Liver (tissue), 9 donors: ENCODE data around the gene HSPB9. TPM values are rescaled to one million over a fixed set of nuclear protein-coding genes. Genes with fewer than 3 reads are reported as not detected.
A peak's percentile ranks its signal among the peaks of the same experiment; 100 is the strongest.

Experiments used
- DNase-seq: peaks from one replicate; pipeline ENCODE4 v3.0.0-alpha.2; 2017; ENCODE audit warnings: low spot score
- H3K27ac ChIP-seq, 2 donors: one replicate each; pipeline ENCODE4 v1.7.0; 2013; ENCODE audit warnings: inconsistent platforms in 2 of 2, low read length in 2 of 2, control low read depth in 1 of 2, low read depth in 1 of 2, mild to moderate bottlenecking in 1 of 2
- H3K27me3 ChIP-seq, 4 donors: one replicate each; pipeline versions ENCODE4 v1.6.1 to v1.7.0; 2013; ENCODE audit warnings: low read length in 3 of 4, inconsistent platforms in 1 of 4, mild to moderate bottlenecking in 1 of 4, moderate library complexity in 1 of 4; ENCODE audit not compliant: control insufficient read depth in 4 of 4, insufficient read depth in 4 of 4
- H3K36me3 ChIP-seq, 4 donors: one replicate each; pipeline versions ENCODE4 v1.6.1 to v1.7.0; 2013; ENCODE audit warnings: low read length in 3 of 4, mild to moderate bottlenecking in 3 of 4, low read depth in 1 of 4, moderate library complexity in 1 of 4; ENCODE audit not compliant: control insufficient read depth in 4 of 4, insufficient read depth in 3 of 4
- H3K4me1 ChIP-seq, 4 donors: one replicate each; pipeline versions ENCODE4 v1.6.1 to v1.7.0; 2013; ENCODE audit warnings: low read length in 3 of 4, mild to moderate bottlenecking in 3 of 4, moderate library complexity in 1 of 4; ENCODE audit not compliant: control insufficient read depth in 4 of 4, insufficient read depth in 4 of 4
- H3K4me3 ChIP-seq, 3 donors: one replicate each; pipeline versions ENCODE4 v1.6.1 to v1.7.0; 2013; ENCODE audit warnings: low read length in 3 of 3, control low read depth in 1 of 3, low read depth in 1 of 3, mild to moderate bottlenecking in 1 of 3
- H3K9ac ChIP-seq, 2 donors: one replicate each; pipeline ENCODE4 v1.7.0; 2013; ENCODE audit warnings: low read length in 2 of 2, mild to moderate bottlenecking in 2 of 2, moderate library complexity in 2 of 2, control low read depth in 1 of 2, low read depth in 1 of 2
- H3K9me3 ChIP-seq, 4 donors: one replicate each; pipeline versions ENCODE4 v1.6.1 to v1.7.0; 2013; ENCODE audit warnings: low read length in 3 of 4; ENCODE audit not compliant: control insufficient read depth in 4 of 4
- EGR1 ChIP-seq, 2 donors: IDR thresholded peaks; 2 replicates each; pipeline ENCODE4 v1.6.1; 2016 to 2018; ENCODE audit warnings: antibody characterized with exemption in 2 of 2, low read depth in 2 of 2
- FOXA2 ChIP-seq: IDR thresholded peaks from 2 replicates; pipeline ENCODE4 v1.6.1; 2016; ENCODE audit warnings: antibody characterized with exemption
- GABPA ChIP-seq, 2 donors: IDR thresholded peaks in 1 of 2; conservative IDR thresholded peaks in 1 of 2; 2 replicates each; pipeline ENCODE4 v1.6.1; 2016; ENCODE audit warnings: antibody characterized with exemption in 2 of 2, mild to moderate bottlenecking in 1 of 2, moderate library complexity in 1 of 2
- HNF4A ChIP-seq, 2 donors: conservative IDR thresholded peaks; 2 replicates each; pipeline ENCODE4 v1.6.1; 2016; ENCODE audit warnings: antibody characterized with exemption in 2 of 2, mild to moderate bottlenecking in 2 of 2
- HNF4G ChIP-seq: IDR thresholded peaks from 2 replicates; pipeline ENCODE4 v1.6.1; 2016; ENCODE audit warnings: antibody characterized with exemption
- NR2F2 ChIP-seq: IDR thresholded peaks from 2 replicates; pipeline ENCODE4 v1.6.1; 2016; ENCODE audit warnings: antibody characterized with exemption
- RAD21 ChIP-seq, 2 donors: IDR thresholded peaks; 2 replicates each; pipeline ENCODE4 v1.6.1; 2016; ENCODE audit warnings: antibody characterized with exemption in 2 of 2, mild to moderate bottlenecking in 2 of 2
- RXRA ChIP-seq, 2 donors: IDR thresholded peaks; 2 replicates each; pipeline ENCODE4 v1.6.1; 2017 to 2018; ENCODE audit warnings: antibody characterized with exemption in 2 of 2, mild to moderate bottlenecking in 1 of 2
- SP1 ChIP-seq: IDR thresholded peaks from 2 replicates; pipeline ENCODE4 v1.6.1; 2018; ENCODE audit warnings: antibody characterized with exemption, mild to moderate bottlenecking
- YY1 ChIP-seq: IDR thresholded peaks from 2 replicates; pipeline ENCODE4 v1.6.1; 2016; ENCODE audit warnings: antibody characterized with exemption, mild to moderate bottlenecking
- WGBS: extraction: QIAGEN DNeasy Blood & Tissue Kit; methylation state at CpG from one replicate; pipeline ENCODE4 v1.1.7; 2013; 5-methylcytosine and 5-hydroxymethylcytosine counted together
- polyA plus RNA-seq, 2 donors: library from polyadenylated mRNA; stranded (reverse) in 1 of 2; unstranded in 1 of 2; fragments of 200-250 nt in 1 of 2; fragments of >200 nt in 1 of 2; fragmentation: Nextera tagmentation in 1 of 2; extraction: Ambion mirVana in 1 of 2; gene quantifications; one replicate each; pipeline versions ENCODE4 v1.2.1 to v1.2.3, GENCODE V29; 2013 to 2015
- total RNA-seq, 2 donors: library from RNA; depleted of rRNA; stranded (reverse); fragments of >200 nt; gene quantifications; one replicate each; pipeline ENCODE4 v1.2.3, GENCODE V29; 2014
- TF ChIP-seq, protein P1 (sequence below): IDR thresholded peaks from 2 replicates; pipeline ENCODE4 v1.6.1; 2016; ENCODE audit warnings: antibody characterized with exemption, mild to moderate bottlenecking
- TF ChIP-seq, protein P2 (sequence below): IDR thresholded peaks from 2 replicates; pipeline ENCODE4 v1.6.1; 2016; ENCODE audit warnings: antibody characterized with exemption
- TF ChIP-seq, protein P3 (sequence below): IDR thresholded peaks from 2 replicates; pipeline ENCODE4 v1.6.1; 2016; ENCODE audit warnings: antibody characterized with exemption
- TF ChIP-seq, protein P4 (sequence below): IDR thresholded peaks from 2 replicates; pipeline ENCODE4 v1.6.1; 2016; ENCODE audit warnings: antibody characterized with exemption
- TF ChIP-seq, protein P5 (sequence below): fragments of 150-350 bp; IDR thresholded peaks from 2 replicates; pipeline ENCODE4 v1.5.1; 2017; ENCODE audit warnings: improper control_type of control experiment, low read depth, low read length; ENCODE audit not compliant: missing input control
- donor health status: healthy.
- donor health status: healthy.
- donor health status: healthy.
- donor health status: healthy.
- donor health status: healthy.

HSPB9 gene
- total and polyA plus RNA-seq, 4 donors, result 0.17 to 4.0 (median 0.56) TPM

DNA sequence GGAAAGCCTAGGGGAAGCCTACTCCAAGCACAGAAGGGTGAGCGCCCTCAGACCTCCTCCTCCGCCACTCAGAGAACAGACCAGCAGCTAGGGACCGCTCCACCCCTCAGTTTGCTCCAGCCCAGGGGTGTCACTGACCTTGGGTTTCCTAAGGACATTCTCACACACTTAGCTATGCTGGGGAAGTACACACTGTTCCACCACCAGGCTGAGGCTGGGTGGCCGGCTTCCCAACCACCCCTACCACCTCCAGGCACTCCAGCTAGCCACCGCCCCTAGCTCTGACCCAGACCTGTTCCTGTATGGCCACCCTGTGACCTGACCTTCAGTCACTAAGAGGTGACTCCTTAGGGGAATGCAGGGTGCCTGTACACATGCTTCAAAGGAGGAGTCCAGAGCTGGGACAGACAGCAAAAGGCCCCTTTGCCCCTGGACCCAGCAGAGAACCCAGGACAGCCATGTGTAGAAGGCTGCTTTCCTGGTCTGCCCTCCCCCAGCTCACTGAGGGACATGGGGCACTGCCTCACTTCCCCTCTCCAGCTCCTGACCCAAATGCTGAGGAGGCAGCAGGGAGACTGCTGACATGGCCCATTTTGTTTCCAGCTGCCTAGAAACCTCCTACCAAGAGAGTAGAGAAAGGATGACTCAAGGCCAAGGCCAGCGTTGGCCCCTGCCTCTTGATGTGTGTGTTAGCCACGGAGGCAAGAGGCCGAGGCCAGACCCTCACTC lies 6.7 kb downstream of the HSPB9 start:
- no peak for DNase-seq
- WGBS, result 80% methylated on average over 8 of the region's 8 CpGs
- Histone ChIP-seq H3K9ac (no peak overlapping the region), H3K36me3 (peaks cover 14 to 46% (median 40%) of the 10 kb centered on the region in 4 donors), H3K9me3 (no peaks in the 10 kb centered on the region), H3K27ac (peak overlapping the region; percentile 50 to 64), H3K4me1 (peaks cover 0 to 12% (median 7%) of the 10 kb centered on the region in 4 donors), H3K4me3 (no peak overlapping the region), H3K27me3 (no peaks in the 10 kb centered on the region)
- TF ChIP-seq NR2F2, result peak; percentile 99
- TF ChIP-seq RXRA (IDR thresholded peaks at IDR 0.05), result peak; percentile 77 to 91
- TF ChIP-seq, protein P1, sequence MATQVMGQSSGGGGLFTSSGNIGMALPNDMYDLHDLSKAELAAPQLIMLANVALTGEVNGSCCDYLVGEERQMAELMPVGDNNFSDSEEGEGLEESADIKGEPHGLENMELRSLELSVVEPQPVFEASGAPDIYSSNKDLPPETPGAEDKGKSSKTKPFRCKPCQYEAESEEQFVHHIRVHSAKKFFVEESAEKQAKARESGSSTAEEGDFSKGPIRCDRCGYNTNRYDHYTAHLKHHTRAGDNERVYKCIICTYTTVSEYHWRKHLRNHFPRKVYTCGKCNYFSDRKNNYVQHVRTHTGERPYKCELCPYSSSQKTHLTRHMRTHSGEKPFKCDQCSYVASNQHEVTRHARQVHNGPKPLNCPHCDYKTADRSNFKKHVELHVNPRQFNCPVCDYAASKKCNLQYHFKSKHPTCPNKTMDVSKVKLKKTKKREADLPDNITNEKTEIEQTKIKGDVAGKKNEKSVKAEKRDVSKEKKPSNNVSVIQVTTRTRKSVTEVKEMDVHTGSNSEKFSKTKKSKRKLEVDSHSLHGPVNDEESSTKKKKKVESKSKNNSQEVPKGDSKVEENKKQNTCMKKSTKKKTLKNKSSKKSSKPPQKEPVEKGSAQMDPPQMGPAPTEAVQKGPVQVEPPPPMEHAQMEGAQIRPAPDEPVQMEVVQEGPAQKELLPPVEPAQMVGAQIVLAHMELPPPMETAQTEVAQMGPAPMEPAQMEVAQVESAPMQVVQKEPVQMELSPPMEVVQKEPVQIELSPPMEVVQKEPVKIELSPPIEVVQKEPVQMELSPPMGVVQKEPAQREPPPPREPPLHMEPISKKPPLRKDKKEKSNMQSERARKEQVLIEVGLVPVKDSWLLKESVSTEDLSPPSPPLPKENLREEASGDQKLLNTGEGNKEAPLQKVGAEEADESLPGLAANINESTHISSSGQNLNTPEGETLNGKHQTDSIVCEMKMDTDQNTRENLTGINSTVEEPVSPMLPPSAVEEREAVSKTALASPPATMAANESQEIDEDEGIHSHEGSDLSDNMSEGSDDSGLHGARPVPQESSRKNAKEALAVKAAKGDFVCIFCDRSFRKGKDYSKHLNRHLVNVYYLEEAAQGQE, result no peak
- TF ChIP-seq RAD21 (IDR thresholded peaks at IDR 0.05), result peak in 1 of 2 donors; percentile 43
- TF ChIP-seq, protein P2, sequence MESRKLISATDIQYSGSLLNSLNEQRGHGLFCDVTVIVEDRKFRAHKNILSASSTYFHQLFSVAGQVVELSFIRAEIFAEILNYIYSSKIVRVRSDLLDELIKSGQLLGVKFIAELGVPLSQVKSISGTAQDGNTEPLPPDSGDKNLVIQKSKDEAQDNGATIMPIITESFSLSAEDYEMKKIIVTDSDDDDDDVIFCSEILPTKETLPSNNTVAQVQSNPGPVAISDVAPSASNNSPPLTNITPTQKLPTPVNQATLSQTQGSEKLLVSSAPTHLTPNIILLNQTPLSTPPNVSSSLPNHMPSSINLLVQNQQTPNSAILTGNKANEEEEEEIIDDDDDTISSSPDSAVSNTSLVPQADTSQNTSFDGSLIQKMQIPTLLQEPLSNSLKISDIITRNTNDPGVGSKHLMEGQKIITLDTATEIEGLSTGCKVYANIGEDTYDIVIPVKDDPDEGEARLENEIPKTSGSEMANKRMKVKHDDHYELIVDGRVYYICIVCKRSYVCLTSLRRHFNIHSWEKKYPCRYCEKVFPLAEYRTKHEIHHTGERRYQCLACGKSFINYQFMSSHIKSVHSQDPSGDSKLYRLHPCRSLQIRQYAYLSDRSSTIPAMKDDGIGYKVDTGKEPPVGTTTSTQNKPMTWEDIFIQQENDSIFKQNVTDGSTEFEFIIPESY, result no peak
- peak; percentile 89 for TF ChIP-seq SP1
- no peak for TF ChIP-seq HNF4A (conservative IDR thresholded peaks at IDR 0.05)

DNA sequence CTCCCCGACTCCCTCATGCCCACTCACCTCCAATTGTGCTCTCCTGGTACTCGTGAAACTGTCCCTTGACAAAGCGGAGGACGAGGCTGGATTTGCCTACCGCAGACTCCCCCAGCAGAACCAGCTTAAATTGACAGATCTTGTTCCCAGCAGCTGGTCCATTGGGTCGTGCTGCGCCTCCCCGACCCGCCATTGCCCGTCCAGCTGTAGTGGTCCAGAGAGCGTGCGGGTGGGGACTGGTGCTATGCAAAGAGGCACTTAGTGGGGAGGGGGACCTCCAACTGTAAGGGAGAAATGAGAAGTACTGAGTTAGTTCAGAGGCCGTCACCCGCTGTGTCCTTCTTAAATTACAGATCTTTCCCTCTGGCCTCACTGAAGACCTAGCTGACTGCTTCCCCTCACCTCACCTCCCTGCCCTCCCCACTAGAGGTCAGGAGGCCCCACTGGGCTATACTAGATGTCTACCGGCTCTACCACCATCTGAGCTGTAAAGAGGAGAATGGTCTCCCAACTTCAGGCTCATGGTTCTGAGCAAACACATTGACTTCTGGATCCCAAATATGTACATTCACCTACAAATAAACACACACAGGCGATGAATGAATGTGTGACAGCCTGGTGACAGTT lies 7.8 kb downstream of the HSPB9 start:
- H3K27me3 ChIP-seq, result no peaks in the 10 kb centered on the region
- H3K36me3 ChIP-seq, result peaks cover 14 to 42% (median 38%) of the 10 kb centered on the region in 4 donors
- H3K9ac ChIP-seq, result no peak overlapping the region
- WGBS, result 96% methylated on average over 16 of the region's 16 CpGs
- no peak overlapping the region for H3K4me3 ChIP-seq
- H3K4me1 ChIP-seq, result peaks cover 3 to 21% (median 11%) of the 10 kb centered on the region in 4 donors
- no peaks in the 10 kb centered on the region for H3K9me3 ChIP-seq
- H3K27ac ChIP-seq, result peak overlapping the region; percentile 52 to 64
- TF ChIP-seq HNF4A (conservative IDR thresholded peaks at IDR 0.05) (no peak), RXRA (IDR thresholded peaks at IDR 0.05) (no peak), EGR1 (IDR thresholded peaks at IDR 0.05; ENCODE audit: low read depth in 2 of 2) (no peak), GABPA (IDR thresholded peaks at IDR 0.05 in 1 of 2, conservative IDR thresholded peaks at IDR 0.05 in 1 of 2) (no peak), RAD21 (IDR thresholded peaks at IDR 0.05) (no peak), HNF4G (no peak), YY1 (no peak), FOXA2 (no peak)
- TF ChIP-seq, protein P3, sequence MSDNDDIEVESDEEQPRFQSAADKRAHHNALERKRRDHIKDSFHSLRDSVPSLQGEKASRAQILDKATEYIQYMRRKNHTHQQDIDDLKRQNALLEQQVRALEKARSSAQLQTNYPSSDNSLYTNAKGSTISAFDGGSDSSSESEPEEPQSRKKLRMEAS, result no peak
- TF ChIP-seq, protein P4, sequence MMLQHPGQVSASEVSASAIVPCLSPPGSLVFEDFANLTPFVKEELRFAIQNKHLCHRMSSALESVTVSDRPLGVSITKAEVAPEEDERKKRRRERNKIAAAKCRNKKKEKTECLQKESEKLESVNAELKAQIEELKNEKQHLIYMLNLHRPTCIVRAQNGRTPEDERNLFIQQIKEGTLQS, result no peak
- TF ChIP-seq, protein P1, result no peak
- TF ChIP-seq, protein P5, sequence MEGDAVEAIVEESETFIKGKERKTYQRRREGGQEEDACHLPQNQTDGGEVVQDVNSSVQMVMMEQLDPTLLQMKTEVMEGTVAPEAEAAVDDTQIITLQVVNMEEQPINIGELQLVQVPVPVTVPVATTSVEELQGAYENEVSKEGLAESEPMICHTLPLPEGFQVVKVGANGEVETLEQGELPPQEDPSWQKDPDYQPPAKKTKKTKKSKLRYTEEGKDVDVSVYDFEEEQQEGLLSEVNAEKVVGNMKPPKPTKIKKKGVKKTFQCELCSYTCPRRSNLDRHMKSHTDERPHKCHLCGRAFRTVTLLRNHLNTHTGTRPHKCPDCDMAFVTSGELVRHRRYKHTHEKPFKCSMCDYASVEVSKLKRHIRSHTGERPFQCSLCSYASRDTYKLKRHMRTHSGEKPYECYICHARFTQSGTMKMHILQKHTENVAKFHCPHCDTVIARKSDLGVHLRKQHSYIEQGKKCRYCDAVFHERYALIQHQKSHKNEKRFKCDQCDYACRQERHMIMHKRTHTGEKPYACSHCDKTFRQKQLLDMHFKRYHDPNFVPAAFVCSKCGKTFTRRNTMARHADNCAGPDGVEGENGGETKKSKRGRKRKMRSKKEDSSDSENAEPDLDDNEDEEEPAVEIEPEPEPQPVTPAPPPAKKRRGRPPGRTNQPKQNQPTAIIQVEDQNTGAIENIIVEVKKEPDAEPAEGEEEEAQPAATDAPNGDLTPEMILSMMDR, result no peak
- TF ChIP-seq, protein P2, result no peak
- no peak for DNase-seq
